Ovary (tissue), 3 donors: ENCODE results near the gene ARL5B.

Experiments
- POLR2A ChIP-seq: fragments of 450-650 bp; IDR thresholded peaks from one replicate; pipeline ENCODE4 v1.6.1; 2017; ENCODE audit warnings: antibody characterized with exemption, mild to moderate bottlenecking, moderate library complexity
- TF ChIP-seq, protein P1 (sequence below), 3 donors: fragments of 450-650 bp in 2 of 3; fragments of 200-600 bp in 1 of 3; IDR thresholded peaks; one replicate each; pipeline versions ENCODE4 v1.5.1 to v1.8.0; 2016 to 2022; ENCODE audit warnings: antibody characterized with exemption in 3 of 3, mild to moderate bottlenecking in 1 of 3
- donor health status: DM: no; HTN: no; CAD: no.

DNA sequence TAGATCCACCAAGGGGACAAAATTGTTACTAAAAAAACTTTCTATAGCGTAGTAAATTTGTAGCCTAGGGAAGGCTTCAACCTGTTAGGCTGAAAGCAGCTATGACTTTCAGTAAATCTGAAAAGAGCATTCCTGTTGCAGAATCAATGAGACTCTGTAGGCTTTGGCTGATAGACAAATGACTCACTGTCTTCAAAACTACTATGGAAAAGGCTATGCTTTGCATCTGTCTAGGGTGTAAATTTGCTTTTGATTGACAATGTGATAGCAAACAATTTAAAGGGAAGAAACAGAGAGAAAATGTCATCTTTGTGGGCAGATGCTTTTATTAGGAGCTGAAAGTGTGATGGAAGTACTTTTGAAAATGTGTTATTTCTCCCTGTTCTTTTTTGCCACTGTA is 60.6 kb downstream of the ARL5B start:
- TF ChIP-seq, protein P1, sequence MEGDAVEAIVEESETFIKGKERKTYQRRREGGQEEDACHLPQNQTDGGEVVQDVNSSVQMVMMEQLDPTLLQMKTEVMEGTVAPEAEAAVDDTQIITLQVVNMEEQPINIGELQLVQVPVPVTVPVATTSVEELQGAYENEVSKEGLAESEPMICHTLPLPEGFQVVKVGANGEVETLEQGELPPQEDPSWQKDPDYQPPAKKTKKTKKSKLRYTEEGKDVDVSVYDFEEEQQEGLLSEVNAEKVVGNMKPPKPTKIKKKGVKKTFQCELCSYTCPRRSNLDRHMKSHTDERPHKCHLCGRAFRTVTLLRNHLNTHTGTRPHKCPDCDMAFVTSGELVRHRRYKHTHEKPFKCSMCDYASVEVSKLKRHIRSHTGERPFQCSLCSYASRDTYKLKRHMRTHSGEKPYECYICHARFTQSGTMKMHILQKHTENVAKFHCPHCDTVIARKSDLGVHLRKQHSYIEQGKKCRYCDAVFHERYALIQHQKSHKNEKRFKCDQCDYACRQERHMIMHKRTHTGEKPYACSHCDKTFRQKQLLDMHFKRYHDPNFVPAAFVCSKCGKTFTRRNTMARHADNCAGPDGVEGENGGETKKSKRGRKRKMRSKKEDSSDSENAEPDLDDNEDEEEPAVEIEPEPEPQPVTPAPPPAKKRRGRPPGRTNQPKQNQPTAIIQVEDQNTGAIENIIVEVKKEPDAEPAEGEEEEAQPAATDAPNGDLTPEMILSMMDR (IDR thresholded peaks at IDR 0.05) = no peak
- TF ChIP-seq POLR2A = no peak
